Epidermal melanocyte (primary cell): ENCODE data around the gene NOTCH1.
A peak's percentile ranks its signal among the peaks of the same experiment; 100 is the strongest.

Experiments used
- DNase-seq: peaks from one replicate; pipeline ENCODE4 v3.0.0; 2011; ENCODE audit warnings: low spot score; ENCODE audit not compliant: insufficient read length

The NOTCH1 gene

GRCh38 chr9:136501686-136502085 lies 44.2 kb downstream of the NOTCH1 start:
- no peak for DNase-seq

GRCh38 chr9:136499935-136500910 lies 45.6 kb downstream of the NOTCH1 start:
- DNase-seq, result no peak

GRCh38 chr9:136499071-136499934 lies 46.5 kb downstream of the NOTCH1 start:
- DNase-seq, result no peak

- DNase-seq, result no peak
Observed at GRCh38 chr9:136497916-136498695, 47.7 kb downstream of the NOTCH1 start.

- DNase-seq, result no peak
Observed at GRCh38 chr9:136496801-136497620, 48.8 kb downstream of the NOTCH1 start.

GRCh38 chr9:136496181-136496580 lies 49.7 kb downstream of the NOTCH1 start:
- DNase-seq, result no peak

- DNase-seq, result no peak
Observed at GRCh38 chr9:136495238-136495800, 50.5 kb downstream of the NOTCH1 start.

GRCh38 chr9:136494531-136495215 lies 51.2 kb downstream of the NOTCH1 start:
- peak; percentile 83 for DNase-seq

GRCh38 chr9:136494012-136494411 lies 51.8 kb downstream of the NOTCH1 start:
- DNase-seq, result no peak

GRCh38 chr9:136493567-136493971 lies 52.3 kb downstream of the NOTCH1 start:
- no peak for DNase-seq

GRCh38 chr9:136492978-136493522 lies 52.8 kb downstream of the NOTCH1 start:
- no peak for DNase-seq

- DNase-seq, result no peak
Observed at GRCh38 chr9:136489731-136490130, 56.1 kb downstream of the NOTCH1 start.

- no peak for DNase-seq
Observed at GRCh38 chr9:136488247-136489214, 57.3 kb downstream of the NOTCH1 start.

- DNase-seq, result no peak
Observed at GRCh38 chr9:136487672-136488071, 58.2 kb downstream of the NOTCH1 start.

- DNase-seq, result no peak
Observed at GRCh38 chr9:136486823-136487620, 58.8 kb downstream of the NOTCH1 start.

GRCh38 chr9:136486131-136486530 lies 59.7 kb downstream of the NOTCH1 start:
- DNase-seq, result no peak
